ENCODE results near the gene ACOXL.

ACOXL gene

DNA sequence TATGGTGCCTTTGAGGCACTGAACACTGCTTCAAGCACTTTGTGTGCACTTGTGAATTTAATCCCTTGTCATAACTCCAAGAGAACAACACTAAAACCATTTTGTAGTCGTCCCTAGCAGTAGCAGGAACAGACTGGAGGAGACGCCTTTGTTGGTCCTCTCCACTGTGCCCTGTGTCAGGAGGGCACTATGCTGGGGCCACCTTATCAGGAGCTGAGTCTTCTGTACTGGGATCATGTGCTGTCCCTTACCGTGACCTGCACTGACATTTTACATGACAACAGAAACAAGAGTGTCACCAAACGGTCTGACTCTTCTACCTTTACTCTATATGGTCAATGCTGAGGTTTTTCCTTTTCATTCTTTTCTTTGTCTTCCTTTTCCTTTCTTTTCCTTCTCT lies 62.0 kb downstream of the ACOXL start:
- no peak for DNase-seq (ENCODE audit: low read depth, low spot score)

DNA sequence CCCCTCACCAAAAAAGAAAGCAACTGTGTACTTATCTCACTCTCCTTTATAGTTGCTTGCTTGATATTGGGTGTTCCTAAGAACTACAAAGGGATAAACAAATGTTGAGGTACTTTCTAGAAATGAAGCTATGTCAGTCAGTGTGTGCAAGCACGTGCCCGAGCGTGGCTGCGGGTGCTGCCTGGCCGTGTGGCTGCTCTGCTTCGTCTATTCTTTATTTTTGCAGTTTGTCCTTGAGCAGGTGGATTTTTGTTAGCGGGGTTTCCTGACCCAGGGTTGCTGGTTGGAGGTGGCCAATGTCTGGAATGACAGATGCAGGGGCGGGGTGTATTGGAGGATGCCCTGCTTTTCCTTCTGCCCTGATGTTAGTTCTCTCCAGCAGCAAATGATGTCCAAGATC lies 62.6 kb downstream of the ACOXL start:
- DNase-seq (ENCODE audit: low read depth, low spot score) = no peak

DNA sequence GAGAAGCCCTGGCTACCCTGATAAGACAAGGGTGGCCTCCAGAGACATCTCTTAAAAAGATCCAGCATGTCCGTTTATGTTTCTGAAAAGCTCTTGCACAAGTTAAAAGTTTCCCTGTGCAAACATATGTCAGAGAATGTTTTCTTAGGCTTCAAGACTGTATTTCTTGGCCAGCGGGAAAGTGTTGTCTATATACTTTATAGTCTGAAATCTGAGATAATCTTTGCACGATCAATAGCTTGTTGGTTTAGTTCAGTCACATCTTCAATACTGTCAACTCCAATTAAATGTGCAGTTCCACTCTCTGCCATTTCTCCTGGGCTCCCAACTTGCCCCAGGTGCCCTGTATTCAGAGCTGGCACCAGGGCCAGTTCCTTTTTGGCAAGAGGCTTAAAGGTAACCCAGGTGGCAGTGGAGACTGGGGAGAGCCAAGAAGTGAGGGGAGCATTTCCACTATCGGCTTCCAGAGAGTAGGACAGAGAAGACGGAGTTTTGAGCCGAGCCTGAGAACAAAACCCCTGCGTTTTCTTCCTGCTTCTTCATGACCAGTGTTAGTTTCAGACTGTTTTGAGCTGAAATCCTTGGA lies 64.4 kb downstream of the ACOXL start:
- no peak for DNase-seq (ENCODE audit: low read depth, low spot score)

DNA sequence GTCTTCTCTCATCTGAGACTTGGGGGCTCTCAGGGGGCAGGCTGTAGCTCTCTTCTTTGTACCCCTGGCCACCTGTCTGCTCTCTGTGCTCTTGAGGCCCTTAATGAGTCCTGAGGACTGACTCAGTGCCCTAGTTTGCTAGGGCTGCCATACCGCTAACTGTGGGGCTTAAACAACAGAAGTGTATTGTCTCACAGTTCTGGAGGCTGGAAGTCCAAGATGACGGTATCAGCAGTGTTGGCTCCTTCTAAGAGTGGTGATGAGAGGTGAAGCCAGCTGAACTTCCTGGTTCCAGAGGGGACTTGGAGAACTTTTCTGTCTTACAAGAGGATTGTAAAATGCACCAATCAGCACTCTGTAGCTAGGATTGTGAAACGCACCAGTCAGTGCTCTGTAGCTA lies 67.0 kb downstream of the ACOXL start:
- no peak for DNase-seq (ENCODE audit: low read depth, low spot score)

DNA sequence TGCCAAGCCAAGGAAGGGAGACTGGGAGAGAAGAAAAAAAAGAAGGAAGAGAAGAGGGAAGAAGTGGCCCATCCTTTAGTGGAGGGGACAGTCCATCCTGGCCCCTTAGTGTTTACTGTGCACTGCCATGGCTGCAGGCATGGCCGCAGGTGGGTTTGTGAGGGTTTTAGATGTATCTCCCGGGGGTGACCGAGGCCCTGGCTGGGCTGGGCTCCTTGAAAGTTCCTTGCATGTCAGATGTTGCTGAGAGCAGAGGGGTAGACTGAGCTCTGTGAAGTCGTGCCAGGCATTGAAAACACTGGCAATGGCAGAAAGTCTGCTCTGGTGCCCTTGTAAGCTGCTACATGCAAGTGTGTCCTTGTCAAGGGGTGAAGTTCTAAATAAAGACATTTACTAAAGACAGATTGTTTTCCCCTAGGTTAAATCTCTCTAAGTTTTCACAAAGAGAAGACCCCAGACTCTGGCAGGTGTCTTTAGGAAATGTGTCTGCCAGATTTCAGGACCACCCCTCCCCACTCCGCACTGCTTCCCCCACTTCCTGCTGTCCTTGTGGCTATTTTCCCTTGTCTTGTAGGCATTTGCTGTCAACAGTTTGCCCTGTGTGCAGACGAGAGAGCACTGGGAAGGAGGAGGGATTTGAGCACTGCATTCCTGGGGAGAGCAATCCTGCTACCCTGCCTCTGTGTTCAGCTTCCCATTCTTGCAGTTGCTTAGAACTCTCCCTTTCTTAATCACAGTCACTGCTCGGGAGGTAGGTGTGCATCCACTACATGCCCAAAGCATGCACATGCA lies 68.4 kb downstream of the ACOXL start:
- DNase-seq (ENCODE audit: low read depth, low spot score) = no peak

DNA sequence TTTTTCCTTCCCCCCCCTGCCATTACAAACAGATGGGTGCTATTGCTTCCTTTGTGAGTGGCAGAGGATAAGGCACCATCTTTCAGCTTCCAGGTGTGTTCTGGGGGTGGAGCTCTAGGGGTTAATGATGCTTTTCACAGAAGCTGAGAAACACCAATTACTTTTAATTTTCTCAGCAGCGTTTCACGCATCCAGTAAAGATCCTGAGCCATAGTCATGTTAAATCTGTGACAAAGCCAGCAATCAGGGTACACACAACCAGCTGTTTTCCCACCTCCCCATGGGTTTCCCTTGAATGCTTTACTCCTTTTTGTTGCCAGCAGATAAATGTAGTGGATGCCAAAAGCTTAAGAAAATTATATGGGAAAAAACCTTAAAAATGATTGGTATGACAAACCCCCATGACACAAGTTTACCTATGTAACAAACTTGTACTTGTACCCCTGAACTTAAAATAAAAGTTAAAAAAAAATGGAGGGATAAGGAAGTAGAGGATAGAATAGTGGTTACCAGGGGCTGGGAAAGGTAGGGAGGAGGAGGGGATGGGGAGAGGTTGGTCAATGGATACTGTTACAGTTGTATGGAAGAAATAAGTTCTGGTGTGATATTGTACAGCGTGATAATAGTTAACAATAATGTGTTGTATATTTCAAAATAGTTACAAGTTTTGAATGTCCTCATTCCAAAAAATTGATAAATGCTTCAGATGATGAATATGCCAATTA lies 70.0 kb downstream of the ACOXL start:
- no peak for DNase-seq (ENCODE audit: low read depth, low spot score)

DNA sequence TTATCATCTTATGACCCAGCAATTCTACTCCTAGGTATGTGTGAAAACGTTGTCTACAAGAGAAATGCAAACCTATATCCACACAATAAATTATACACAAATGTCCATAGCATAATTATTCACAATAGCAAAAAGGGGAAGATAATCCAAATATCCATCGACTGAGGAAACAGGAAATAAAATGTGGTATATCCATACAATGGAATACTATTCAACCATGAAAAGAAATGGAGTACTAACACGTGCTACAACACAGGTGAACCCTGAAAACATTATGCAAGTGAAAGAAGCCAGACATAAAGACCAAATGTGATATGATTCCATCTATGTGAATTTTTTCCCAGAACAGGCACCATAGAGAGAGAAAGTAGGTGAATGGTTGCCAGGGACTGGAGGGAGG lies 72.1 kb downstream of the ACOXL start:
- DNase-seq (ENCODE audit: low read depth, low spot score) = no peak

DNA sequence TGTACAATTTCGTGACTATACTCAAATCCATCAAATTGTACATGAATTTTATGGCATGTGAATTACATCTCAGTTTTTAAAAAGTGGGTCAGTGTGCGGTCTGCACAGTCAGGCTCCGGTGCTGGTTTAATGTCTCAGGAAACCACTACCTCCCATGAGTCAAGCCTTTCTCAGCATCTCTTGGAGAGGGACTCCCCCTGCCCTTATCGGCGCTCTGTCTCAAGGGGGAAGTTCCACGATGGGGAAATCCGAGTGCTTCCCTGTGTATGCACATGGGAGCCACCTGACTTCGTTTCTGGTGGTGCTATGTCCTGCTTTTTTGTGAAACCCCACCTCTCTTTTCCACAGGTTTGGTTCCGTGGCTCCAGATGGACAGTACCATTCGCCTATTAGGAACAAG lies 72.5 kb downstream of the ACOXL start:
- no peak for DNase-seq (ENCODE audit: low read depth, low spot score)

DNA sequence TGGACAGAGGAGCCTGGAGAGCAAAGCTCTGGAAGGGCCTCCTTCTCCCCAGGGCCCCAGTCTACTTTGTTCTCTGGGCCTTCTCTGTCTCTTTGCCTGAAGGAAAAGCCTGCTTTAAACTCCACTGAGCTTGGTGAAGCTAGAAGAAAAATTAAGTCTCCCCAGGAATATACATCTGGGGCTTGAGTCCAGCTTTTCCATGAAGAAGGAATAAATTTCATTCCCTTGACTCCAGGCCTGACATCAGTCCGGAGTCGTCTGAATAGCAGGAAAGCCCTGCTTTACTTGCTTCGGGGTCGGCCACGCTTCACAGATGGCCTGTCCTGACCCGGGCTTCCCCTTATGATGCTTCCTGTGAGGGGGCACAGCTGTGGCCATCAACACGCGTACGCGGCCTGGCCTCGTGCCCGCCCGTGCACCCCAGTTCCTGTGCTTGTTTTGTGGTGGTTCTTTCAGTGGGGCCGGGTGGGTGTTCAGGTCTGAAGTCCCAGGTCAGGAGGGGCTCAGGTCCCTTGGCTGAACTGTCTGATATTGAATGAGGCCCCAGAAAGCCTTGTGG lies 73.6 kb downstream of the ACOXL start:
- DNase-seq (ENCODE audit: low read depth, low spot score) = no peak

DNA sequence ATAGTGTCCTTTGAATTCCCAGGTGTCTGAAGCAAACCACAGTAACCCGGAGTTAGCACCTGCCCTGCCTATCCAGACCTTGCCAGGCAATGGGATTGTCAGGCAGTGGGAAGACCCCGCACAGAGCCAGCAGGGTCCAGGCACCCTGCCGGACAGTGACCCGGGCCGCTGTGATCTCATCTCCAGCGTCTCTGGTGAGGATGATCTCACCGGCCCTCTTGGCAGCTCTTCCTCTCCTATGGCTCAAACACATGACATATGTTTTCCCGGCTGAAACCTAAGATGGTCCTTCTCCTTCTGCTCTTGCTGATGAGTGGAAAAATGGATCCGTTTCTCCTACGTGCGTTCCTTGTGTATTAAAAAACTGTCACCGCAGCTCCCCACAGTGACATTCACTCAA lies 75.1 kb downstream of the ACOXL start:
- no peak for DNase-seq (ENCODE audit: low read depth, low spot score)

DNA sequence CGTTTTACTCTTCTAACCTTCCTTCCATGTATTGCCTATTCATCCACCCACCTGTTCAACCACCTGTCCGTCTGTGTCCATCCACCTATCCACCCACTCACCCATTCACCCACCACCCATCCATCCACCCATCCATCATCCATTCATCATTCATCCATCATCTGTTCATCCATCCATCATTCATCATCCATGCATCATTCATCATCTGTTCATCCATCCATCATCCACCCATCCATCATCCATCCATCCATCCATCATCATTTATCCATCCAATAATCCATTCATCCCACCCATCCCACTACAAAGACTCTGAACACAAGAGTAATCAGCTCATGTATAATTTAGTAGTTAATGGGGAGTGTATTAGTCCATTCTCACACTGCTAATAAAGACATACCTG lies 78.0 kb downstream of the ACOXL start:
- DNase-seq (ENCODE audit: low read depth, low spot score) = no peak

DNA sequence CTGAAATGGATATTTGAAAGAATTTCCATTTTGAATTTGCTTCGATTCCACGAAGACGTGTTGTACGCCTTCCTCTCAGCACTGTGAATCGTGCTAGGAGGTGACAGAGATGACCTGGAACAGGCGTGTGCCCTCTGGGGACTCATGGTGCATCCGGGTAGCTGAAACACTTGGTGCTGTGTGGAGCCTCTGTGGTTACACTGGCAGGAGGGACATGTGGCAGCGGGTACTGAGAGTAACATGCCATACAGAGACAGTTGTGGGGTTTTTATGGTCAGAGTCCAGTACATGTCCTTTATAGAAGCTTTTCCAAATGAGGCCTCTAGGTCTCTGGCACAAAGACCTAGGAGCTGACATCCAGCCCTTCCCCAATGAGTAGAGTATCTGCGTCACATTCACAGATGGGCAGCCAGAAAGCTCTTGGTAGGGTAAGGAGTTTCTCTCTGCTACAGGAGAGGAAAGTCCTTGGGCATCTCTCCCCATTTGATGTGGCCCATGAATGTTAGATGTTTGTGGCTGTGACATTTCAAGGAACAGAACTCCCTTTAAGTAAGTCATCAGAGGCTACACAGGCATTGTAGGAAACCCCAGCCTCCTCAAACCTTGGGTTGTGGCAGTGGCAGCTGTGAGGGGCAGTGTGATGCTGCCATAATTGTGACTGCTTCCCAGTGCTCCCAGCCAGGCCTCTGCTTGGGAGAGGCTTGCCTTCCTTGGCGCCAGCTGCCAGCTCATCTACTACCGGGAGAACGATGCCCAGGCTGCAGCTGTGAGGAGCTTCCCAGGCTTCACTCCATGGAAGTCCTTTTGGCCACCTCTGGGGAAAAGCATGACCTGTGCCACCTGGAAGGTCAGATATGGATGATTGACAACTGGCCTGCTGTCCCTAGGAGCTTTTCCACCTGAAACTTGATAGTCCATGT lies 80.6 kb downstream of the ACOXL start:
- DNase-seq (ENCODE audit: low read depth, low spot score) = no peak

DNA sequence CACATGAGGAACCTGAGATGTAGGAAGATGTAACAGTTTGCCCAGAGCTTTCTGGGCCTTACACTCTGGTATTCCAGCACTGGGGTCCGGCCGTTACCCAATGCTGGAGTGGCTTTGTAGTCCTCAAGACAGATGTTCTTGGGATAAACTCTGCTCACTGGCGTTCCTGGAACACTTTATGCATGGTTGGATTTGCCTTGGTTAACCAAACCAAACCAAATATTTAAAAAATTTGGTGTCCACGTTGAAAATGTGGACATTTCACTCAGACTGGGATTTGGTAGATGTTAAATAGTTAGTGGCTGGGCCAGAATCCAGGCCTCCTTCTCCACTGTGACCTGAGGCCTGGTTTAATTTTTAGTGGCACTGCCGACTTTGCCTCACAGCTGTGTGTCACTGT lies 81.5 kb downstream of the ACOXL start:
- DNase-seq (ENCODE audit: low read depth, low spot score) = no peak

DNA sequence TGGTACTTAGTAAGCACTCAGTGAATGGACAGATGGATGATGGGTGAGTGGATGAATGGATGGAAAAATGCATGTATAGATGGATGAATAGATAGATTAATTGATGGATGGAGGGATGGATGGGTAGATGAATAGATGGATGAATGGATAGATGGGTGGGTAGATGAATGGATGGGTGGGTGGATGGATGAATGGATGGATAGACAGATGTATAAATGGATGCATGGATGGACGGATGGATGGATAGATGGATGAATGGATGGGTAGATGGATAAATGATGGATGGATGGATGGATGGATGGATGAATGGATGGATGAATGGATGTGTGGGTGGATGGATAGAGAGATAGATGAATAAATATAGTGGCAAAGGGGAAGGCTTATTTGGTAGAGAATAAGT lies 83.6 kb downstream of the ACOXL start:
- DNase-seq (ENCODE audit: low read depth, low spot score) = no peak

DNA sequence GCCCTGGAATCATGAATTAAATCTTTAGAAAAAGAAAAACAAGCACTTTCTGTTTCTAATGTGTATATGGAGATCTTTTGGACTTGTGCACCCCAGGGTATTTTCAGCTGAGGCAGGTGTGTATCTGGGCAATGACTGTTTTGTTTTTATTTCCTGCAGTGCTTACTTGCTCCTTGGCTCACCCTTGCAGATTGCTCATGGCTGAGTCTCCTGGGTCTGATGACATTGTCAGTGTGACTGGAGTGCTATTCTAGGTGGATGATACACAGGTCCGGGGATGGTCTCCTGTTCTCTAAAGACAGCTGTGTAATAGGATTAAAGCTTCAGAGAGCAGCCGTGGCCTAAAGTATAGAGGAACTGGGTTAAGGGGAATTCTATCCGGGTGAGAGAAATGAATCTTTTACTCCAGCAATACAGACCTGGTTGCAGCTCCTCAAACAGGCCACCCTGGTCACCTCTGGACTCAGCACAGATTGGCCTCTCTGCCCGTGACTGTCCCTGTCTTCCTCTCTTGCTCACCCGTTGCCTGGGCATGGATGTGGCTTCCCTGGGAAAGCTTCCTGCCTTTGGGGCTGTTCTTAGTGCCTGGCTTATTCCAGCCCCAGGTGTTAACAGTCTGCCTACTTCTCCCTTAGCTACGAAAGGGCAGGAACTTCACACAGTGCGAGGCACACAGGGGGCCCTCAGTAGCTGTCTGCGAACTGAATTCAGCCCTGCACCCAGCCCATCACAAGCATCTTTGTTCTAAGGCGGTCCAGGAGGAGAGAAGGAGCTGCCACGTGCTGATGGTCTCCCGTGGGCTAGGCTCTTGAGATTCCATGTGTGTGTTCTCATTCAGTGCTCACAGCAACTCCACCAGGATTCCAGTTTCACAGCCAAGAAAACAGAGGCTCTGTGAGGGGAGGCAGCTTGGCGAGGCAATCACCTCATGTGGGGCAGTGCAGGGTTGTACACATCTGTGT lies 84.3 kb downstream of the ACOXL start:
- no peak for DNase-seq (ENCODE audit: low read depth, low spot score)

DNA sequence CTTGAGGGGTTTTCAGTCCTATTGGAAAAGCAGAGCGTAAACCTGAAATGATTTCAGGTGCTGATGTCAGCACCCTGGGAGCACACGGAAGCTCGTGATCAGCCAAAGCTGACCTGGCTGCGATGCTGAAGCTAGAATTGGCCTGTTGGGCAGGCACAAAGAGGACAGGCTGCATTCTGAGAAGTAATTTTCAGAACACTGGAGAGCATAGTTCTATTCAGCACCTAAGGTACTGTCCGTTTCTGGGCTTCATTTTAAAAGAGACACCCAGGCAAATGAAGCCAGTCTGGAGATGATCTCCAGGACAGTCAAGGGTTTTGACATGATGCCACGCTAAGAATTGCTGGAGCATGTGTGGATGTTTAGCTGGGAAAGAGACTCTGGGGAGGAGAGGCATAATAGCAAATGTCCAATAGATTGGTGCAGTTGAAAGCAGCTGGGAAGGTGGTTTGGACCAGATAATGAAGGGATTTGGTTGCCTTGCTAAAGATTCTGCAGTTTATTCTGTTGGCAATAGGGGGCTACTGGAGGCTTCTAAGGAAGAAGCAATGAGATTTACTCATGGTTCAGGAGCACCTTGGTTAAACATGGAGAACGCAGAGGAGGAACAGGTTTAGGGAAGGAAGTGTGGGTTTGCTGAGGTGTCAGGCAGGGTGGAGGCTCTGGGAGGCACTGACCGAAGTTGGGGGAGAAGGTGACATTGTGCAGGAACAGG lies 86.6 kb downstream of the ACOXL start:
- DNase-seq (ENCODE audit: low read depth, low spot score) = no peak

DNA sequence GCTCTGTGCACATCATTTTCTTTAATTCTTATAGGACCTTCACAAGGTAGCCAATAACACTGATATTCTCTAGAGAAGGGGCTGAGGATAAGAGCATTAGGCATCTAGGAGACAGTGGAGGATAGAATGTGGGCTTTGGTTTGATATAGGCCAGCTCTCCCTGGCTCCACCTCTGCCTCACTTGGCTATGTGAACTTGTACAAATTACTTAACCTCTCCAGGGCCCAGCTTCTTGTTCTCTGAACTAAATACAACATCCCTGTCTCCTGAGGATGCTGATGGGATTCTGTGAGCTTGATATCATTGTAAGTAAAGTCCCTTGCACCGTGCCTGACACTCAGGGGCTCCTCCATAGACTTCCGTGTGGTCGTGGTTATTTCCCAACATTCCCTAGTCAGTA lies 87.3 kb downstream of the ACOXL start:
- no peak for DNase-seq (ENCODE audit: low read depth, low spot score)

DNA sequence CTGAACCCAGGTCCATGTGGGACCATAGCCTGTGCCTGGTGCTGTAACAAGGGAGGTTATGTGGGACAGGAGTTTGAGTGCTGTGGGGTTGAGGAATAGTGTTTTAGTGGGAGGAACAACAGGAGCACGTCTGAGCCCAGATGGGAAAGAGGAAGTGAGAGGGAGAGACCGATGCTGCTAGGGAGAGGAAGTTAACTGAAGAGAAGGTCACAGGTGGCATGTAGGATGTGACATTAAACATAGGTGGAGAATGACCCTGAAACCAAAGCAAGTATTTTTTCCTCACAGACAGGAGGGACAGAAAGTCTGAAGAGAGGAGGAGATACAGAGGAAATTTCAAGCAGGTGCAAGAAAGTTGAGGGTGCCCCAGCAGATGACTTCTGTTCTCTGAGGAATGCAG lies 87.8 kb downstream of the ACOXL start:
- no peak for DNase-seq (ENCODE audit: low read depth, low spot score)

DNA sequence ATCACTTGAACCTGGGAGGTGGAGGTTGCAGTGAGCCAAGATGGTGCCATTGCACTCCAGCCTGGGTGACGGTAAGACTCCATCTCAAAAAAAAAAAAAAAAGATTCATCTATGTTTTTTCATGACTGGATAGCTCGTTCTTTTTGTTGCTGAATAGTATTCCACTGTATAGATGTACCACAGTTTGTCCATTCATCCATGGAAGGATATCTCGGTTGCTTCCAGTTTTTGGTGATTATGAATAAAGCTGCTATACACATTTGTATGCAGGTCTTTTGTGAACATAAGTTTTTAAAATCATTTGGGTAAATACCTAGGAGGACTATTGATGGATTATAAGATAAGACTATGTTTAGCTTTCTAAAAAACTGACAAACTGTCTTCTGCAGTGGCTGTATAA lies 90.8 kb downstream of the ACOXL start:
- no peak for DNase-seq (ENCODE audit: low read depth, low spot score)

DNA sequence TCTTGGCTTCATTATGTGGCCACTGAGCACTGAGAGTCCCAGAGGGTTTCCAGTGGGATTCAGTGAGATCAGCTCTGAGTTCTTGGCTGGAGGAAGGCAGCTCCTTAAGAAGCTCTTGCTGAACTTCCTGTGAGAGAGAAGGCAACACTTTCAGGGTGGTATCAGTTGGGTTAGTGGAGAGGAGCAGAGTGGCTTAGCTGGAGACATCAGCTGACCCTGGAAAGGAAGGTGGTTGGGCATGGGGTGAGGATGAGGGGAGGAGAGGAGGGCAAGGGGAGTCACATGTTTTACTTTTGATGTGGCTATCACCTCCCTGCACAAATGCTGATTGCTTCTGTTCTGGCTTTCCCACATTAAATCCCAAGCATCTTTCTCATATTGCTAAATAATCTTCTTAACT lies 95.1 kb downstream of the ACOXL start:
- DNase-seq (ENCODE audit: low read depth, low spot score) = no peak
